GM21381 (cell line): ENCODE data around the gene TJAP1.
"Not testable (repeated sequence)": the region's sequence is repeated elsewhere in the genome, so short reads cannot be mapped to it uniquely, and the experiment has no call there.

Experiments used
- ATAC-seq: cut with Tn5 transposase; IDR thresholded peaks from one replicate; pipeline ENCODE4 v1.9.1; 2021; ENCODE audit warnings: mild to moderate bottlenecking, moderate library complexity; ENCODE audit not compliant: unreplicated experiment

The TJAP1 gene

GRCh38 chr6:43452896-43453295, 24.5 kb upstream of the TJAP1 start:
- ATAC-seq: no peak

GRCh38 chr6:43453831-43454230, 23.5 kb upstream of the TJAP1 start:
- no peak for ATAC-seq

- peak; percentile 63 for ATAC-seq
Observed at GRCh38 chr6:43454290-43454695, 23.1 kb upstream of the TJAP1 start.

DNA sequence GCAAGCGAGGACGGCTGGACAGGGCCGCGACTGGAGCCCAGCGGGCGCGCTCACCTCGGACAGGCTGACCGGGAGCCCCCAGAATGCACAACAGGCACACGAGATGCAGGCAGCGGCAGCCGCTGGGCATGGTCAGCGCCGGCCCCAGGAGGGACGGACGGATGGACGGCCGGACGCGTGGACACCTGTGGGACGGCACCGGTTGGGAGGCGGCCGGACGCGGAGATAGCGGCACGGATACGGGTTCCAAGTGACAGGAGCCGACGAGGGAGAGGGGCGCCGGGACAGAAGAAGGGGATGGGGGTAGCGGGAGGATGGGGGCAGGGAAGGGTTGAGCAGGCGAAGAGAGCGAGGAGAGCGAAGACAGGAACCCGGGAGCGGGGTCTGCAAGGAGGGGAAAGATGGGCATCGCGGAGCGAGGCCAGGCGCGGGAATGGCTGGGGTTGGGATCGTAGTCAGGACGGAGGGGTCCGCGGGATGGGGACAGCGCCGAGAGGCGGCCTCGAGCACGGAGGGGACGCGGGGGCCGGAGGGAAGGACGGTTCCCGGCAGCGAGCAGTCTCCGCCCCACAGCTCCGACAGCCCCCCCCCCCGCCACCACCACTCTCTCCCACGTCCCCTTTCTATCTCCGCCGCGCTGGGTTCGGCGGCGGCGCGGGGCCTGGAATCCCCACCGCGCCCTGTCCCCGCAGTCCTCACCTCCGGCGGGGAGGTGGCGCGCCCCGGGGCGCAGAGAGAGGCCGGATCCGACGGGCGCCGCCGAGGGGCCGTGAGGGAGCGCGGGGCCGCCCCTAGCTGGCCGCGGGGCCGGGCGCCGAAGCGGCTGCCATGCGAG, 22.5 kb upstream of the TJAP1 start:
- ATAC-seq: no peak

GRCh38 chr6:43455531-43456428, 21.6 kb upstream of the TJAP1 start, which contains the start of gene DLK2:
Gene DLK2 (minus strand): TSS chr6:43455548. CDS start chr6:43454825, 723 bp downstream.
- no peak for ATAC-seq

GRCh38 chr6:43457643-43458042, 19.7 kb upstream of the TJAP1 start:
- no peak for ATAC-seq

- not testable (repeated sequence) for ATAC-seq
Observed at GRCh38 chr6:43458154-43458553, 19.2 kb upstream of the TJAP1 start.

GRCh38 chr6:43459535-43459934, 17.8 kb upstream of the TJAP1 start:
- no peak for ATAC-seq

GRCh38 chr6:43460032-43460431, 17.3 kb upstream of the TJAP1 start:
- ATAC-seq: no peak

DNA sequence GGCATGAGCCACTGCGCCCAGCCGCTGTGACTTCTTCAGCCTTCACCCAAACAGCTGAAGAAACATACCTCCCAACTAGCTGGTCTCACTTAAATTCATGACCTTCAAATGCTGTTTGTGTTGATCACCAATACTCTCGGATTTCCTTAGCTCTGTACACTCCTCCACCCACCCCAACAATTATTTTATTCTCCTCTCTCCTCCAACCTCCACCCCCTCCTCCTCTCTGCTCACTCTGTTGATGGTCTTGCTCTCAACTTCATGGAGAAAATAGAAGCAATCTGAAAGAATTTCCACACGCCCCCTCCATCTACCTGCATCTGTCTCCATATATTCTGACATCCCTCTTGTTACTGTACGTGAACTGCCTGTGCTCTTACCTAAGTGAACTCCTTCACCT, 15.4 kb upstream of the TJAP1 start:
- no peak for ATAC-seq

- ATAC-seq: no peak
Observed at GRCh38 chr6:43464337-43464736, 13.0 kb upstream of the TJAP1 start.

GRCh38 chr6:43465948-43466347, 11.4 kb upstream of the TJAP1 start:
- ATAC-seq: no peak

GRCh38 chr6:43467265-43467664, 10.1 kb upstream of the TJAP1 start:
- ATAC-seq: not testable (repeated sequence)

DNA sequence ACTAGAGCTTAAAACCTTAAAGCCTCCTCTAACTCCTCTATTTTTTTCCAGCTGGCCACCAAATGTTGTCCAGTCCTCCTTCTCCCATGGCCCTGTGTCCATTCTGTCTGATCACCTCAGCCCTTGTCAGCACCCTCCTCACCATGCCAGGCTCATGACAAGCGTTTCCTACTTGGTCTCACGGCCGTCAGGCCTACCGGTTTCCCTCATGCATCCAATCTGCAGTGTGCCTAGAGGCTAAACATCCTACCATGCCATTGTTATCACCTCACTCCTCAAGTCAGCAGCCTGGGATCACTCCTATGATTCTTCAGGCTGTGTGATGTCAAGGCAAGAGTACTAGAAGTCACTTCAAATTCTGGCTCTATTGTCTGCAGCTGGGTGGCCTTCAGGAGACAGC, 9.6 kb upstream of the TJAP1 start:
- ATAC-seq: no peak

DNA sequence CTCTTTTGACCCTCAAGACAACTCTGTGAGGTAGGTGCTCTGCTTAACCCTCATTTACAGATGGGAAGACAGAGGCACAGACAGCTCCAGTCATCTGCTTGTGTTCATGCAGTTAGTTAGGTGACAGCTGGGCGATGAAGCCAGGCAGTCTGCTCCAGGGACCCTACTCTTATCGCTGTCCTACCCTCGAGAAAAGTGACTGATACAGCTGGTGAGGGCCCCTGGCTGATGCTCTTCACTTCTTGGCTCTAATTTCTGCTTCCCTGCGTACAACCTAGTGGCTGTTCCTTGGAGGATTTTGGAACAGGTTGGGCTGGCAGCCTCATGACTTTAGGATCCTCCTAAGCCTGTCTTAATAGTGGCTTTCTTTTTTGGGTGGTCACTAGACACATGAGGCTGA, 9.1 kb upstream of the TJAP1 start:
- no peak for ATAC-seq

DNA sequence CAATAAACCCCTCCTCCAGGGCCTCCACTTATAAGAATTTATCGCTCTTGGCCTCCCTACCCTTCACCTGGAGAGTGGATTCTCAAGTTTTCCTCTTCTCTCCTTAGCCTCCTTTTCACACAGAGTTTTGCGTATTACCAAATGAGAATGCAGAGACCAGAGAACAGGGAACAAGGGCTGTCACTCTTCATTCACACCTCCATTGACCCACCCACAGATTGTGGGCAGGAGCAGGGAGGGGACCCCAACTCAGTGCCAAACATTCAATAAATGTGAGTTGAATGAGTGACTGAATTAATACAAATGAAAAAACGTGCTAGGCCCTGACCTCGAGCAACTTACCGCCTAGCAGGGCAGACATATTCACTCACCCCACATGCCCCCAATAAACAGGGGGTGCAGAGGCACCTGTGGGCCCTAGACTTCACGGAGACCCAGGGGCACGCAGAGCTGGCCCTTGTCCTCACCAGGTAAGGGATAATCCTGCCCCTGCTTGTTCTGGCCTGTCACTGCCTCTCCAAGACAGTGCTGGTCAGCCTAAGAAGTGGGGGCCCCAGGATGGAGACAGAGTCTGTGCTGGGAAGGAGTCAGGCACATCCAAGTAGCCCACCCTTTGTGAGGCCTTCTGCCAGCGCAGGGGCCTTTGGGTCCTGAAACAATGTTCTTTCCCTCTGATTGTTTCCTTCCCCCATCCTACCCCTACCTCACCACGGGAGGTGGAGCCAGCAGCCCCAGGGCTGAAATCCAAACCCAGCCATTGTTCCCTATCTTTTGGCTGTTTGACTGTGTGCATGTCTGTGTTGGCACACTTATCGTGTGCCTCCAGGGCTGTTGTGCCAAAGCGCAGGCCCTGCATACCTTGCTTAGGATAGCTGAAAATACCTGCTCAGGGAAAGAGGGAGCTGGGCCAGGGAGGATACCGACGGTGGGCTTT, 8.4 kb upstream of the TJAP1 start:
- no peak for ATAC-seq

DNA sequence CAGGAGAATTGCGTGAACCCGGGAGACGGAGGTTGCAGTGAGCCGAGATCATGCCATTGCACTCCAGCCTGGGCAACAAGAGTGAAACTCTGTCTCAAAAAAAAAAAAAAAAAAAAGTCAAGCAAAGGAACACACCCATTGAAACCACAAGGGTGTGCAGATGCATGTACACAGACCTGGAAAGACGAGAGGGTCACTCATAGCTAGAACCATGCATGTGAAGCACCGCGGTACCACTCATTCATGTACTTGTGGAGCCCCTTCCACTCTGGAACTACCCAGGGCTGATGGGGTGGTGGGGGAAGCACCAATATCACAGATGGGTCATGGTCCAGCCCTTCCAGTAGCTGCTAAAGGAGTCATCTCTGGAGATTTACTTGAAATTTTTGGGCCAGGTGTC, 7.4 kb upstream of the TJAP1 start:
- ATAC-seq: no peak

GRCh38 chr6:43471399-43471798, 6.0 kb upstream of the TJAP1 start:
- no peak for ATAC-seq

DNA sequence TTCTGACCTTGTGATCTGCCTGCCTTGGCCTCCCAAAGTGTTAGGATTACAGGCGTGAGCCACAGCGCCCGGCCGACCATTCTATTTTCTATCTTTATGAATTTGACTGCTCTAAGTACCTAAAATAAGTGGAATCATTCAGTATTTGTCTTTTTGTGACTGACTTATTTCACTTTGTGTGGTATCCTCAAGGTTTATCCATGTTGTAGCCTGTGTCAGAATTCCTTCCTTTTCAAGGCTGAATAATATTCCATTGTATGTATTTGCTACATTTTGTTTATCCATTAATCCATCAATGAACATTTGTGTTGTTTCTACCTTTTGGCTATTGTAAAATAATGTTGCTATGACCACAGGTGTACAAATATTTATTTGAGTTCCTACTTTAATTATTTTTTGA, 4.9 kb upstream of the TJAP1 start:
- ATAC-seq: no peak

DNA sequence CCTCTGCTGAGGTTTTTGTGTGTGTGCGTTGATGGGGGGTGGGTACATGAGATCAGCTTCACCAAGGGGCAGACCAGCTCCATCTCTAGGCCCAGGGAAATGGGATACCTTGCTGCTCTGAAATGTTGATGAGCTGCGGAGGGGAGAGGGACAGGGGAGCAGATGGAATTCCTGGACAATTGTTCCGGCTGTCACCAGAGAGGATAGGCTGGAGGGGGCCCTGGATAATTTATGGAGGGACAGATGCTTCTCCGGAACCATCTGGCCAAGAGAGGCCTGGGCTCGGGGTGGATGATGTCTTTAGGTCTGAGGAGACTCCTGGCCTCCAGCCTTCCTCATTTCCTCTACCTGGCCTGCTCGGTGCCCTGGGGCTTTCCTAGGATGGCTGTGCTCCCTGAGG, 1.9 kb upstream of the TJAP1 start:
- ATAC-seq: no peak

DNA sequence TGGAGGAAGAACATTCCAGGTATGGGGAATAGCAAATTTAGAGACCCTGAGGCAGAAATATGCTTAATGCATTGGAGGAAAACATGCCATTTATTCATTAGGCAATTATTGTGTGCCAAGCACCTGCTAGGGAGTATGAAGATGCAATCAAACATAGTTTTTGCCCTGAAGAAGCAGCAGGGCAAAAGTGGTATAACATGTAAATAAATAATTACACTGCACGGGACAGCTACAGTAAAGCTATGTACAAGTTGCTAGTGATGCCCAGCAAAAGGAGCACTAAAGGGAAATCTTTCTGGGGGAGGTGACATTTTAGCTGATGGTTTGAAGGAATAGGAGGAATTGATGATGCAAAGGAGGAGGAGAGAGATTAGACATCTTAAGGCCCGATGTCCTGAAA, 624 bp upstream of the TJAP1 start:
- no peak for ATAC-seq
